HG03095 (cell line): Measurements from ENCODE around the gene RAB11FIP4.

ENCODE experiments used
- ATAC-seq: cut with Tn5 transposase; IDR thresholded peaks from one replicate; pipeline ENCODE4 v1.9.1; 2021; ENCODE audit warnings: moderate library complexity; ENCODE audit not compliant: unreplicated experiment

RAB11FIP4 gene

GRCh38 chr17:31405890-31406371 is 14.5 kb downstream of the RAB11FIP4 start:
- ATAC-seq, result no peak

GRCh38 chr17:31408586-31408985 is 17.1 kb downstream of the RAB11FIP4 start:
- ATAC-seq, result no peak

DNA sequence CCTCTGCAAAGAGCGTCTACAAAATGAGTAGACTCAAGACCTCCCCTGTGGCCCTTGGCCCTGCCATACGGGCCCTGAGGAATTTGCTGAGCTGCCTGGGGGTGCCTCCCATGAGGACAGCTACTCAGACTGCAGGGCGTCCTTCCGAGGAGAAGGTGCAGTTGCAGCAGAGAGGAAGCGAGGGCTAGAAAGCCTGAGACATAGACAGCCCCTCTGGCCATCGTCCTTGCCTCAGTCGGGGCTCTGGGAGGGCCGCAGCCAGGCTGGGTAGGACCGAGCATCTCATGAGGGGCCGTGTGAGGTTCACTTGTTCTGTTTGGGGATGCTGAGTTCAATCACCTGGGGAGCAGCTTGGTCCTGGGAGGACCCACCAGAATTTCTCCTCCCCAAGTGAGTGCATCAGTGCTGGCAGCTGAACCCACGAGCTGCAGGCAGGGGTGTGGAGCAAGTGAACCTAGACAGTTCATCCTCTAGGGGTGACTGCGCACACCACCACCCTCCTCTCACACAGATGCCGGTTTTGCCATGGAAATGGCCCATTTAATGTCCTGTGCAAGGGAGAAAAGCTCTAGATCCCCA is 20.3 kb downstream of the RAB11FIP4 start:
- no peak for ATAC-seq

- ATAC-seq, result no peak
Measured at GRCh38 chr17:31412511-31412910, 21.0 kb downstream of the RAB11FIP4 start.

DNA sequence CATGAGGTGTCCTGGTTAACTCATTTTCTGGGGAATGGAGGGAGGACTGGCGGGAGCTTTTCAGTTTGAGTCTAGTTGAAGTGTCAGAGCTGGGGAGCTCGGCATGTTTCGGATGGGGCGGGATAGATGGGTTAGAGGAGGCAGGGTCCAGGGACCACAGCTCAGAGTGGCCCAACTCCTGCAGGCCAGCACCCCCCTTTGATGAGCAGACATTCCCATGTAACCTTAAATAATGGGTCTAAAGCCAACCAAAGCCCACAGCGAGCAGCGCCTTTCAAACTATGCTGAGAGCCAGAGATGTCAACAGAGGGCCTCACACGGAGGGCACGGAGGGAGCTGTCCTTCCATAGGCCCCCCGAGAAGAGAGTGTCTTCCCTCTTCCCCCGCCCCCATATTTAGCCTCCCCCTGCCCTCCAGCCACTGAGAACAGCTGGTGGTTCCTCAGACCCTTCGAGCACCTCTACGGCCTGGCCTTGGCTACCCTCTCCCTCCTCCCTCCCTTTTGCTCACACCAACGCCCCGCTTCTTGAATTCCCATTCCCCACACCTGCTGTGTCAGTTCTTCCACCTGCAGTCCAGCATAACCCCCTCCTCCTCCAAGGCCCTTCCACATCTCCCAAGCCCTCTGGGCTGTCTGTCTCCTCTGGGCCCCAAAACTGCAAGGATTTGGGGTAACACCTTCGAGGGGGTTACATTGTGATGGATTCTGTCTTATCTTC is 21.8 kb downstream of the RAB11FIP4 start:
- no peak for ATAC-seq

DNA sequence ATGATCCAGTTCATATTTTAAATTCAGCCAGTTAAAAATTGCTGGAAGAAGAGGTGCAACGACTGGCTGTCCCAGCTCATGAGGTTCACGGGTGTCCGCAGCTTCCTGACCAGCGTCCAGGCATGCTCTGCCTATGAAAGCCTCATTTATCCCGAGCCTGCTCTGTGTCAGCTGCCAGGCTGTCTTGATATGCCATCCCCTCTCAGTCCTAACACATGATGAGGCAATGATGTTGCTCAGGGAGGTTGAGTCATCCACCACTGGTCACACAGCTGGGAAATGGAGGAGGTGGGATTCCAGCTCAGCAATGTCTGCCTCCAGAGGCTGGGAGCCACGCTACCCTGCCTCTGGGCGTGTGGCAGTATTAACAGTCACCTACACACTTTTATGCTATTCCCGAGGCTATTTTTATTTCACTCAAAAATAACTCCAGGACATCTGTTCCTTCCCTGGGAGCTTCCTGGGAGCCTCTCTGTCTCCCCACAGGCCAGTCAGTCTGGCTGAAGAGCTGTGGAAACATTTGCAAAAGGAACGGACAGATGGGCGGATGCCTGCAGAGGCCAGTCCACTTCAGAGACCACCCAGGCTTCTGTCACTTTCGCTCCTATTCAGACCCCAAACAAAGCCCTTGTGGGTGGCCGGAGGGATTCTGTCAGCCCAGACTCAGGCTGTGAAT is 22.5 kb downstream of the RAB11FIP4 start:
- no peak for ATAC-seq

- no peak for ATAC-seq
Measured at GRCh38 chr17:31414550-31414918, 23.1 kb downstream of the RAB11FIP4 start.

- ATAC-seq, result no peak
Measured at GRCh38 chr17:31415004-31415454, 23.6 kb downstream of the RAB11FIP4 start.

- ATAC-seq, result no peak
Measured at GRCh38 chr17:31415640-31416502, 24.4 kb downstream of the RAB11FIP4 start.

- no peak for ATAC-seq
Measured at GRCh38 chr17:31416503-31416923, 25.0 kb downstream of the RAB11FIP4 start.

DNA sequence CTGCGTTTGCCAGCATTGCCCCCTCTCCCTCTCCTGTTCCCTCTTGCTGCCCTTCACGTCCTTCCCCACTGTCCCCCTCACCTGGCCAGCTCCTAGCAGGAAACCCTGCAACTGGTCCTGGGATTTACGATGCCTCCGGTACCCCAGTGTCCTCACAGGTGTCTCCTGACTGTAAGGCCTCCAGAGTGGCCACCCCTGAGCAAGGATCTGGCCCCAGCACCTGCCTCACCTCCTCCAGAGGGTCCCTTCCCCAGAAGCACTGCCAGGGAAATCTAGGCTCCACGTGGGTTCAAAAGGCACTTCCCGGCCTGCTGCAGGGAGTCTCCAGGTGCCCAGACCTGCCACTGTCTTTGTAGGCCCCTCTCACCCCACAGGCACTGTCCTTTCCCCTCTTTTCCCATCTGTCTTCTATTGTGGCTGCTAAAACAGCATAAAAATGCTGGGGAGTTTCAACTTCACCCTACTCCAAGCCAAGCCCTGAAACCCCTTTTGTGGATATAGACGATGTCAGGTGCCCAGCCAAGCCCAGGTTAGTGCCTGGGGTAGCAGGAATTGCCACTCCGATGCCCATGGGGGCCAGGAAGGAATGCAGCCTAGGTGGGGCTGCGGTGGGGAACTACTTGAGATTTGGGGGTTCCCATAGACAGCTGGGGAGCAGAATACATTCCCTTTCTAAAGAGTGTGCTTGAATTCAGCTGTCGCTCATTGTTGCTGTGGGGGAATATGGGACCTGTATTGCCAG is 25.7 kb downstream of the RAB11FIP4 start:
- ATAC-seq, result no peak

GRCh38 chr17:31418773-31419350 is 27.4 kb downstream of the RAB11FIP4 start:
- no peak for ATAC-seq

DNA sequence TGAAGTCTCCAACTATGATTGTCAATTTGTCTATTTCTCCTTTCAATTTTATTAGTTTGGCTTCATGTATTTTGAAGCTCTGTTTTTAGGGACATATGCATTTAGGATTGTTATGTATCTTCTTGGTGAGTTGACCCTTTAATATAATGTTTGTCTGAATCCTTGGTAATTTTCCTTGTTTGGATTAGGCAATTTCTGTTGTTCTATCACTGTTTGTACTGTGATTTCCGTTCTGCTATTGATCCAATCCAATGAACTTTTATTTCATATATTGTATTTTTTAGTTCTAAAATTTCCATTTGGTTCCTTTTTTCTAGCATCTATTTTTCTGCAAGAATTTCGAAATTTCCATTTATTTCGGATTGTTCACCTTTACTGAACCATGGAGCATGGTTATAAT is 31.0 kb downstream of the RAB11FIP4 start:
- ATAC-seq, result no peak

- ATAC-seq, result no peak
Measured at GRCh38 chr17:31424944-31425281, 33.4 kb downstream of the RAB11FIP4 start.

DNA sequence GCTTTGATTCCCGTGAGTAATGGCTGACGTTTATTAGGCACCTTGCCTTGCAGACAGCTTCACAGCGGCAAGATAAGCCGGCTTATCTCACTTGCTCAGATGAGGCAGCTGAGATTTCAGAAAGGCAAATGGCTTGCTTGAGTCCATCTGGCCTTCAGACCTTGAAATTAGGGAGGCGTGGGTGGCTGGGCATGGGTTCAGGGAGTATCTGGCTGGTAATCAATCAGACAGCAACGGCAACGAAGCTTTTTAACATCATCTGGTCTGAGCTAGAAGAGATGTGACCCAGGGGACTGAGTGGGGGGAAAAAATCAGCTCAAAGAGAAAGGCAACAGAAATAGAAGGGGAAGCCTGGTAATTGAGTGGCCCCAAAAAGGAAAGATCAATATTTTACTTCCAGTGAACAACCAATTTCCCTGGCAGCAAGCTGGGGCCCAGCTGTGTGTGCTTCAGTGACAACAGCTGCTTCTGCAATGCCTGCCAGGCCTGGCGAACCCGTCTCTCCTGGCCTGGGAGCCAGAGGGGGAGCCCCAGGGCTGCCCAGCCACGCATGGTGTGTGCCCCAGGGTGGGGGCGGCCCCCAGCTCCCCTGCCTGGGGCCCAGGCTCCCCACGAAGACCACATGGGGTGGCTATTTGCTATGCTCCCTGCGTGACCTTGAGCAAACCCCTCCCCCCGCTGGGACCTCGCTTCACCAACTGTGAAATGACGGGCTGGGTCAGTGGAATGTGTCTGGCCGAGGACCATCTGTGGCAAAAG is 34.0 kb downstream of the RAB11FIP4 start:
- no peak for ATAC-seq

DNA sequence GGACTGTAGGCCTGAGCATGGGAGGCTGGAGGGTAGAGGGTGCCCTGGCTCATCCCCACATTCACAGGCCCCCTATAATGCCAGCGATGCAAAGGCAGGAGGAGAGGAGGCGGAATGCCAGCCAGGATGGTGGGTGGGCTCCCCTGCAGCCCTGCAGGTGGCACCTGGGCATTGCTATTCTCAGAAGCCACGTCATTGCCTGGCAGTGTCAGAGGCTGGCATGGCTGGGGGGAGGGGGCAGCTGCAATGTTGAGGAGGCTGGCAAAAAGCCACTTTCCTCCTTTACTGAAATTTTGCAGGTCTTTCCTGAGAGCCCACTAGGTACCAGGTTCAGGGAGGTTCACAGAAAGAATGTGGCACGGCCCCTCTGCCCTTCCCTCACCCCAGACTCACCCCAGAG is 36.2 kb downstream of the RAB11FIP4 start:
- ATAC-seq, result no peak

- no peak for ATAC-seq
Measured at GRCh38 chr17:31428111-31428510, 36.6 kb downstream of the RAB11FIP4 start.

- no peak for ATAC-seq
Measured at GRCh38 chr17:31428512-31428911, 37.0 kb downstream of the RAB11FIP4 start.

DNA sequence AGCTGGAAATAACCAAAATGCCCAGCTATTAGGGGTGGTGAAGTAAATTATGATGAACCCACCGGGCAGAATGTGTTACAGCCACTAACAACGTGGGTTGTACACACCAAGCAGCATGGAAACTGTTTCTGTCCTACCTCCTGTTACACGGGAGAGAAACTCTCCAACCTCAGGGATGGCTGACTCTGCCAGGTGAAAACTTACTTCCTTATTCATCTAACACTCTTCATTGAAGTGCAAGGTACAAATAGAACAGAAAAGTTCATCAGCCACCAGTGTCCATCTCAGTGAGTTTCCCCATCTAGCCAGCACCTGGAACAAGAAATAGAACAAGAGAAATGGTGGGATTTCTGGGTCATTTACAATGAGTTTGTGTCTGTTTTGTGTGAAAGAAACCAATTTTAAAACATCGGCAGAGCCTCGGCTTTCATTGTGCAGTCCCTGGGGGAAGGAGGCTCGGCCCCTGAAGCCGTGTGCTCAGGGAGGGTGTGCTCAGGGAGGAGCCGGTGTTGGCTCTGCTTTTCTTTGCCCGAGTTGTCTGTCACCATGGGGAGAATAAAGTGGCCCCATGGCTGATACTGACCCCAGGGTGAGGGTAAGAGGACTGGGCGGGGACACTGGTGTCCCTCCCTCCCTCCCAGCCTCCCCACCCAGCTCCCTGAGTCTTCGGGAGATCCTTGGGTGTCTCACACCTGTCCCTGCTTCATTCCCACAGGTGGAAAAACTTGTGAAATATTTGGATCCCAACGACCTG is 39.8 kb downstream of the RAB11FIP4 start:
- no peak for ATAC-seq
